ENCODE results near the gene S100A5.

GRCh38 chr1:153515504-153516394, 25.0 kb downstream of the S100A5 start:
- TF ChIP-seq, protein P1, sequence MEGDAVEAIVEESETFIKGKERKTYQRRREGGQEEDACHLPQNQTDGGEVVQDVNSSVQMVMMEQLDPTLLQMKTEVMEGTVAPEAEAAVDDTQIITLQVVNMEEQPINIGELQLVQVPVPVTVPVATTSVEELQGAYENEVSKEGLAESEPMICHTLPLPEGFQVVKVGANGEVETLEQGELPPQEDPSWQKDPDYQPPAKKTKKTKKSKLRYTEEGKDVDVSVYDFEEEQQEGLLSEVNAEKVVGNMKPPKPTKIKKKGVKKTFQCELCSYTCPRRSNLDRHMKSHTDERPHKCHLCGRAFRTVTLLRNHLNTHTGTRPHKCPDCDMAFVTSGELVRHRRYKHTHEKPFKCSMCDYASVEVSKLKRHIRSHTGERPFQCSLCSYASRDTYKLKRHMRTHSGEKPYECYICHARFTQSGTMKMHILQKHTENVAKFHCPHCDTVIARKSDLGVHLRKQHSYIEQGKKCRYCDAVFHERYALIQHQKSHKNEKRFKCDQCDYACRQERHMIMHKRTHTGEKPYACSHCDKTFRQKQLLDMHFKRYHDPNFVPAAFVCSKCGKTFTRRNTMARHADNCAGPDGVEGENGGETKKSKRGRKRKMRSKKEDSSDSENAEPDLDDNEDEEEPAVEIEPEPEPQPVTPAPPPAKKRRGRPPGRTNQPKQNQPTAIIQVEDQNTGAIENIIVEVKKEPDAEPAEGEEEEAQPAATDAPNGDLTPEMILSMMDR (IDR thresholded peaks at IDR 0.05; ENCODE audit: borderline replicate concordance, extremely low read depth, low read length, poor library complexity, severe bottlenecking), result no peak
- no peak for TF ChIP-seq EZH2 (IDR thresholded peaks at IDR 0.05; ENCODE audit: borderline replicate concordance, low read depth, low read length, severe bottlenecking)
